ENCODE data around the gene ETS1.

The ETS1 gene

GRCh38 chr11:128432926-128433325 lies 154.4 kb downstream of the ETS1 start:
- DNase-seq (ENCODE audit: low read depth in 1 of 2, low spot score in 1 of 2) = no peak
- no peak for TF ChIP-seq JUND (IDR thresholded peaks at IDR 0.05; ENCODE audit: low read depth)
- in situ Hi-C loops (cut with HindIII; ENCODE audit: low pct_unique_long_range_greater_than_20kb, low sequenced_read_pairs) = no loop called here

GRCh38 chr11:128431931-128432330 lies 155.4 kb downstream of the ETS1 start:
- TF ChIP-seq JUND (IDR thresholded peaks at IDR 0.05; ENCODE audit: low read depth) = no peak
- in situ Hi-C loops (cut with HindIII; ENCODE audit: low pct_unique_long_range_greater_than_20kb, low sequenced_read_pairs) = no loop called here

GRCh38 chr11:128428935-128429334 lies 158.4 kb downstream of the ETS1 start:
- no peak for DNase-seq (ENCODE audit: low read depth in 1 of 2, low spot score in 1 of 2)
- in situ Hi-C loops (cut with HindIII; ENCODE audit: low pct_unique_long_range_greater_than_20kb, low sequenced_read_pairs) = no loop called here
- no peak for TF ChIP-seq JUND (IDR thresholded peaks at IDR 0.05; ENCODE audit: low read depth)

More at GRCh38 chr11:128431931-128432330, 155.4 kb downstream of the ETS1 start:
- no peak for DNase-seq (ENCODE audit: low read depth in 1 of 2, low spot score in 1 of 2)

- DNase-seq (ENCODE audit: low read depth in 1 of 2, low spot score in 1 of 2) = no peak
- in situ Hi-C loops (cut with HindIII; ENCODE audit: low pct_unique_long_range_greater_than_20kb, low sequenced_read_pairs) = no loop called here
- TF ChIP-seq JUND (IDR thresholded peaks at IDR 0.05; ENCODE audit: low read depth) = no peak
These were observed 162.5 kb downstream of the ETS1 start for GRCh38 chr11:128424851-128425285.

DNA sequence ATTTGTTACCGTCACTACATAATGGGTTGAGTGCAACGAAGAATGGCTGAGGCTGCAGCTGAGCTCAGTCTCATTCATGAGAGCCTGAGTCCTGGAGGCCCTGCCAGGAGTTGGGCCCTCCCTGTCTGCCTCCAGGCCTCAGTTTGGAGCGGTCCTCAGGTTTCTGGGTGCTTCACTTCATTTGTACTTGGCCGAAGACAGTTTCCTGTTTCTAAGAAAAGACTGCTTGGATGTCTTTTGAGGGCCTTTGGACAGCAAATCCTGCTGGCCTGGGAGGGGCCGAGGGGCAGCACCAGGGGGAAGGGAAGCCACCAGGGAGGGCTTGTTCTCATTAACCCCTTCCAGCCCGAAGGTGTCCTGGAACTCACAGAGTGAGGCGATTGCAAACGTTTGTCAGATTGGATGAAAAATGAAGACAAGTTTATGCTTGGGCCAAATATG lies 163.1 kb downstream of the ETS1 start:
- in situ Hi-C loops (cut with HindIII; ENCODE audit: low pct_unique_long_range_greater_than_20kb, low sequenced_read_pairs) = no loop called here
- no peak for TF ChIP-seq JUND (IDR thresholded peaks at IDR 0.05; ENCODE audit: low read depth)
- DNase-seq (ENCODE audit: low read depth in 1 of 2, low spot score in 1 of 2) = no peak

- DNase-seq (ENCODE audit: low read depth in 1 of 2, low spot score in 1 of 2) = peak in 1 of 2 experiments; percentile 22
- in situ Hi-C loops (cut with HindIII; ENCODE audit: low pct_unique_long_range_greater_than_20kb, low sequenced_read_pairs) = no loop called here
- TF ChIP-seq JUND (IDR thresholded peaks at IDR 0.05; ENCODE audit: low read depth) = no peak
These were observed 164.6 kb downstream of the ETS1 start for GRCh38 chr11:128422576-128423370.

- DNase-seq (ENCODE audit: low read depth in 1 of 2, low spot score in 1 of 2) = no peak
- in situ Hi-C loops (cut with HindIII; ENCODE audit: low pct_unique_long_range_greater_than_20kb, low sequenced_read_pairs) = no loop called here
- TF ChIP-seq JUND (IDR thresholded peaks at IDR 0.05; ENCODE audit: low read depth) = no peak
These were observed 165.6 kb downstream of the ETS1 start for GRCh38 chr11:128421577-128422330.

- in situ Hi-C loops (cut with HindIII; ENCODE audit: low pct_unique_long_range_greater_than_20kb, low sequenced_read_pairs) = no loop called here
- no peak for DNase-seq (ENCODE audit: low read depth in 1 of 2, low spot score in 1 of 2)
These were observed 166.4 kb downstream of the ETS1 start for GRCh38 chr11:128420951-128421350.

DNA sequence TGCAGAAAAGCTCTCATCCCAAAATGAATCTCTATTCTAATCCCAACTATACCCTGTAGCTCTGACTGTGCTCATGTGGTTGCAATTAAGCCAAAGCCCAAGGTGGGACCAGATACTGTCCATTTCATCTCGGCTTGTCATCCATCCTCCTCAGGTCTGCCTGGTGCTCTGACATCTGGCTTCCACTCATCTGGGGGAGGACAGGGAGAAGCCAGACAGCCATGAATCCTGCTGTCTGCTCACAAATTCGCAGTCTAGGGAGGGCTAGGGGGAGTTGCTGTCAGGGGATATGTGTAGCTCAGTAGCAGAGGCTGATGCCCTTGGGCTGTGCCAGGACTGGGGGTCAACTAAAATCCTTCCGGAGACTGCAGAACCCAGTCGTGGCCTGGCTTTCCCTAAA lies 167.1 kb downstream of the ETS1 start:
- no peak for DNase-seq (ENCODE audit: low read depth in 1 of 2, low spot score in 1 of 2)
- no peak for TF ChIP-seq JUND (IDR thresholded peaks at IDR 0.05; ENCODE audit: low read depth)
- in situ Hi-C loops (cut with HindIII; ENCODE audit: low pct_unique_long_range_greater_than_20kb, low sequenced_read_pairs) = no loop called here

More at GRCh38 chr11:128420951-128421350, 166.4 kb downstream of the ETS1 start:
- no peak for TF ChIP-seq JUND (IDR thresholded peaks at IDR 0.05; ENCODE audit: low read depth)

- in situ Hi-C loops (cut with HindIII; ENCODE audit: low pct_unique_long_range_greater_than_20kb, low sequenced_read_pairs) = no loop called here
- no peak for DNase-seq (ENCODE audit: low read depth in 1 of 2, low spot score in 1 of 2)
- TF ChIP-seq JUND (IDR thresholded peaks at IDR 0.05; ENCODE audit: low read depth) = no peak
These were observed 168.2 kb downstream of the ETS1 start for GRCh38 chr11:128419012-128419767.

GRCh38 chr11:128417607-128418324 lies 169.6 kb downstream of the ETS1 start:
- DNase-seq (ENCODE audit: low read depth in 1 of 2, low spot score in 1 of 2) = no peak
- in situ Hi-C loops (cut with HindIII; ENCODE audit: low pct_unique_long_range_greater_than_20kb, low sequenced_read_pairs) = no loop called here
- TF ChIP-seq JUND (IDR thresholded peaks at IDR 0.05; ENCODE audit: low read depth) = no peak

- TF ChIP-seq JUND (IDR thresholded peaks at IDR 0.05; ENCODE audit: low read depth) = no peak
- in situ Hi-C loops (cut with HindIII; ENCODE audit: low pct_unique_long_range_greater_than_20kb, low sequenced_read_pairs) = no loop called here
- no peak for DNase-seq (ENCODE audit: low read depth in 1 of 2, low spot score in 1 of 2)
These were observed 170.4 kb downstream of the ETS1 start for GRCh38 chr11:128416976-128417375.
